Neural progenitor cell (in vitro differentiated cells): ENCODE results near the gene BAIAP3. TPM values are rescaled to one million over a fixed set of nuclear protein-coding genes. Genes with fewer than 3 reads are reported as not detected.

Experiments used
- DNase-seq: peaks from one replicate; pipeline ENCODE4 v3.0.0-alpha.2; 2016; ENCODE audit warnings: low spot score
- H2AFZ ChIP-seq: fragments of 200-600 bp; sonication (generic); replicated peaks from 2 replicates; pipeline ENCODE4 v1.6.1; 2016; ENCODE audit warnings: antibody characterized with exemption
- H3F3A ChIP-seq: fragments of 200-600 bp; sonication (generic); 2 replicates; pipeline ENCODE4 v1.6.1; 2016; ENCODE audit warnings: antibody characterized with exemption, low read depth
- H3K27ac ChIP-seq: fragments of 200-600 bp; sonication (generic); 2 replicates; pipeline ENCODE4 v1.5.1; 2016; ENCODE audit warnings: mild to moderate bottlenecking
- H3K27me3 ChIP-seq: fragments of 200-600 bp; sonication (generic); 2 replicates; pipeline ENCODE4 v1.6.1; 2016; ENCODE audit warnings: mild to moderate bottlenecking, moderate library complexity
- H3K36me3 ChIP-seq: fragments of 200-600 bp; sonication (generic); 2 replicates; pipeline ENCODE4 v1.5.1; 2016
- H3K4me1 ChIP-seq: fragments of 200-600 bp; sonication (generic); 2 replicates; pipeline ENCODE4 v1.6.1; 2016; ENCODE audit warnings: mixed run types
- H3K4me2 ChIP-seq: fragments of 200-600 bp; sonication (generic); 2 replicates; pipeline ENCODE4 v1.6.1; 2016
- H3K4me3 ChIP-seq: fragments of 200-600 bp; sonication (generic); 2 replicates; pipeline ENCODE4 v1.5.1; 2016
- H3K79me2 ChIP-seq: fragments of 200-600 bp; sonication (generic); 2 replicates; pipeline ENCODE4 v1.6.1; 2016; ENCODE audit warnings: low read depth
- H3K9ac ChIP-seq: fragments of 200-600 bp; sonication (generic); 2 replicates; pipeline ENCODE4 v1.6.1; 2016
- H3K9me3 ChIP-seq: fragments of 200-600 bp; sonication (generic); 2 replicates; pipeline ENCODE4 v1.5.1; 2016; ENCODE audit warnings: low read depth
- H4K20me1 ChIP-seq: fragments of 200-600 bp; sonication (generic); 2 replicates; pipeline ENCODE4 v1.6.1; 2016; ENCODE audit warnings: low read depth
- H3K27ac Mint-ChIP-seq: 3 replicates; pipeline ENCODE4 v1.8.0; 2021; ENCODE audit warnings: mixed read lengths
- H3K27me3 Mint-ChIP-seq: 2 replicates; pipeline ENCODE4 v1.8.0; 2022; ENCODE audit warnings: low read depth, mild to moderate bottlenecking, inconsistent platforms, moderate library complexity, mixed read lengths; ENCODE audit not compliant: insufficient read depth
- H3K36me3 Mint-ChIP-seq: 3 replicates; pipeline ENCODE4 v1.8.0; 2021; ENCODE audit warnings: mixed read lengths
- H3K4me1 Mint-ChIP-seq: 3 replicates; pipeline ENCODE4 v1.8.0; 2021; ENCODE audit warnings: mixed read lengths
- H3K4me3 Mint-ChIP-seq: 3 replicates; pipeline ENCODE4 v1.8.0; 2021; ENCODE audit warnings: mild to moderate bottlenecking, moderate library complexity, mixed read lengths
- H3K9me3 Mint-ChIP-seq: 3 replicates; pipeline ENCODE4 v1.8.0; 2020; ENCODE audit warnings: mixed read lengths
- EZH2 ChIP-seq: fragments of 200-600 bp; sonication (generic); IDR thresholded peaks from 2 replicates; pipeline ENCODE4 v1.6.1; 2017; ENCODE audit warnings: antibody characterized with exemption, mild to moderate bottlenecking, moderate library complexity
- EZH2phosphoT487 ChIP-seq: fragments of 200-600 bp; sonication (generic); IDR thresholded peaks from 2 replicates; pipeline ENCODE4 v1.6.1; 2017; ENCODE audit warnings: antibody characterized with exemption
- total RNA-seq: library from RNA; depleted of rRNA; stranded (reverse); fragments of >200 nt; gene quantifications from 2 replicates; pipeline ENCODE4 v1.2.3, GENCODE V29; 2015; ENCODE audit warnings: low replicate concordance
- TF ChIP-seq, protein P1 (sequence below): fragments of 200-600 bp; sonication (generic); IDR thresholded peaks from 2 replicates; pipeline ENCODE4 v1.5.1; 2017; ENCODE audit warnings: antibody characterized with exemption, mild to moderate bottlenecking

The BAIAP3 gene
- total RNA-seq, 1 donor from 2014 or later: 0.34 TPM

- H3K4me3 ChIP-seq: no peak overlapping the region
- H4K20me1 ChIP-seq: peaks cover 72% of the 10 kb centered on the region
- Mint-ChIP-seq H3K4me1 (peaks cover 4% of the 10 kb centered on the region), H3K27me3 (peaks cover 8% of the 10 kb centered on the region), H3K4me3 (no peak overlapping the region), H3K36me3 (peaks cover 27% of the 10 kb centered on the region), H3K27ac (no peak overlapping the region), H3K9me3 (no peaks in the 10 kb centered on the region)
- H3K27ac ChIP-seq: no peak overlapping the region
- peaks cover 30% of the 10 kb centered on the region for H3K79me2 ChIP-seq
- no peaks in the 10 kb centered on the region for H3K27me3 ChIP-seq
- no peaks in the 10 kb centered on the region for H3K9me3 ChIP-seq
- H3K4me1 ChIP-seq: no peaks in the 10 kb centered on the region
- TF ChIP-seq EZH2phosphoT487: no peak
- TF ChIP-seq, protein P1, sequence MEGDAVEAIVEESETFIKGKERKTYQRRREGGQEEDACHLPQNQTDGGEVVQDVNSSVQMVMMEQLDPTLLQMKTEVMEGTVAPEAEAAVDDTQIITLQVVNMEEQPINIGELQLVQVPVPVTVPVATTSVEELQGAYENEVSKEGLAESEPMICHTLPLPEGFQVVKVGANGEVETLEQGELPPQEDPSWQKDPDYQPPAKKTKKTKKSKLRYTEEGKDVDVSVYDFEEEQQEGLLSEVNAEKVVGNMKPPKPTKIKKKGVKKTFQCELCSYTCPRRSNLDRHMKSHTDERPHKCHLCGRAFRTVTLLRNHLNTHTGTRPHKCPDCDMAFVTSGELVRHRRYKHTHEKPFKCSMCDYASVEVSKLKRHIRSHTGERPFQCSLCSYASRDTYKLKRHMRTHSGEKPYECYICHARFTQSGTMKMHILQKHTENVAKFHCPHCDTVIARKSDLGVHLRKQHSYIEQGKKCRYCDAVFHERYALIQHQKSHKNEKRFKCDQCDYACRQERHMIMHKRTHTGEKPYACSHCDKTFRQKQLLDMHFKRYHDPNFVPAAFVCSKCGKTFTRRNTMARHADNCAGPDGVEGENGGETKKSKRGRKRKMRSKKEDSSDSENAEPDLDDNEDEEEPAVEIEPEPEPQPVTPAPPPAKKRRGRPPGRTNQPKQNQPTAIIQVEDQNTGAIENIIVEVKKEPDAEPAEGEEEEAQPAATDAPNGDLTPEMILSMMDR: no peak
- no peak for TF ChIP-seq EZH2
- no peak overlapping the region for H2AFZ ChIP-seq
- H3F3A ChIP-seq: peaks cover 30% of the 10 kb centered on the region
- H3K36me3 ChIP-seq: no peaks in the 10 kb centered on the region
- no peak overlapping the region for H3K4me2 ChIP-seq
- no peak overlapping the region for H3K9ac ChIP-seq
- no peak for DNase-seq
These were observed 11.0 kb upstream of the BAIAP3 start for GRCh38 chr16:1322407-1322806.

DNA sequence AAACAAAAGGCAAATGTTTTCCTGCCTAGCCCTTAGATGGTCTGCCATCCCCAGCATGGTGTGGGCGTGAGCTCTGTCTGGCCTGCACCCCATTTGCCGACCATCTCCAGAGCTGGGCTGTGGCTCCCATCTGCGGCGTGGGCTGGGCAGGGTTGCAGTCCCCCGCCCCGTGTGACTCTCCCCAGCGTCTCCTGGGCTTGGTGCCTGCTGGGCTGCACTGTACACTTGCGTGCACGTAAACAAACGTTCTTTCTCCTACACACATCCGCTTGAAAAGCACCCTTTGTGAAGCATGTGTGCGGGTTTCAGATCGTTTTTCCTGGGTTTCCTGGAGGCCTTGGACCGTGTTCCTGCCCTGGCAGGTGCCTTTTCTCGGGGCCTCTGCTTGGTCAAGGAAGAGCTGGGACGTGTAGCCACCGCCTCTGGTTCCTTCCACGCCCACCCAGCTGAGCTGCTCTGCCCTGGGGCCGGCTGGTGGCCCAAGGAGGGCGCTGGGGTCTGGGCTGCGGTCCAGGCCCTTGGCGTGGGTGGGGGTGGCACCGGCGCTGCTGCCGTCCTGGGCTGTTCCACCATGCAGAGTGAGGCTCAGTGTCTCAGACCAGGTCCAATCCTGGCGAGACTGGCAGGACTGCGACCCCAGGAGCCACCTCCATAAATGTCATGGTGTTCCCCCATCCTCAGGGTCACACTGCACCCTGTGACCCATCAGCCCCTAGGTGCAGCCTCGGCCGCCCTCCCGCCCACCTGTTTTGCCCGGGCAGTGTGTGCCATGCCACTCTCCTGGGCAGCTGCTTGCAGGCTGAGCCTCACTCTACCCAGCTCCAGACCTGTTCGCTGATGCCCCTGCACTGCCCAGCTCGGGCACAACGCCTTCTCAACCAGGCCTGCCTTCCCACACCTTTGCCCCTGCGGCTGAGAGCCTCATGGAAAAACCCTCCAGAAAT lies 9.9 kb upstream of the BAIAP3 start:
- Histone ChIP-seq H3K9me3 (no peaks in the 10 kb centered on the region), H4K20me1 (peaks cover 62% of the 10 kb centered on the region), H3K9ac (no peak overlapping the region), H3K4me3 (no peak overlapping the region), H3K4me2 (no peak overlapping the region), H3K4me1 (no peaks in the 10 kb centered on the region), H2AFZ (no peak overlapping the region), H3K27me3 (no peaks in the 10 kb centered on the region), H3F3A (peaks cover 36% of the 10 kb centered on the region), H3K27ac (no peak overlapping the region), H3K79me2 (peaks cover 18% of the 10 kb centered on the region), H3K36me3 (no peaks in the 10 kb centered on the region)
- Mint-ChIP-seq H3K27me3 (peaks cover 13% of the 10 kb centered on the region), H3K27ac (no peak overlapping the region), H3K4me3 (no peak overlapping the region), H3K36me3 (peaks cover 18% of the 10 kb centered on the region), H3K4me1 (peaks cover 4% of the 10 kb centered on the region), H3K9me3 (no peaks in the 10 kb centered on the region)
- DNase-seq: no peak
- TF ChIP-seq EZH2phosphoT487 (no peak), EZH2 (no peak)
- TF ChIP-seq, protein P1: no peak

GRCh38 chr16:1324286-1324826 lies 9.1 kb upstream of the BAIAP3 start:
- Histone ChIP-seq H3F3A (peaks cover 36% of the 10 kb centered on the region), H2AFZ (no peak overlapping the region), H3K4me3 (no peak overlapping the region), H3K4me1 (no peaks in the 10 kb centered on the region), H4K20me1 (peaks cover 54% of the 10 kb centered on the region), H3K79me2 (peaks cover 10% of the 10 kb centered on the region), H3K27me3 (no peaks in the 10 kb centered on the region), H3K4me2 (no peak overlapping the region), H3K36me3 (no peaks in the 10 kb centered on the region), H3K27ac (no peak overlapping the region), H3K9me3 (no peaks in the 10 kb centered on the region), H3K9ac (no peak overlapping the region)
- no peak for TF ChIP-seq EZH2
- DNase-seq: no peak
- no peak overlapping the region for H3K4me3 Mint-ChIP-seq
- no peaks in the 10 kb centered on the region for H3K9me3 Mint-ChIP-seq
- H3K27me3 Mint-ChIP-seq: peaks cover 13% of the 10 kb centered on the region
- H3K27ac Mint-ChIP-seq: no peak overlapping the region
- peaks cover 4% of the 10 kb centered on the region for H3K4me1 Mint-ChIP-seq
- peaks cover 16% of the 10 kb centered on the region for H3K36me3 Mint-ChIP-seq

GRCh38 chr16:1325261-1325660 lies 8.2 kb upstream of the BAIAP3 start:
- H3K27ac Mint-ChIP-seq: no peak overlapping the region
- no peaks in the 10 kb centered on the region for H3K9me3 Mint-ChIP-seq
- peaks cover 9% of the 10 kb centered on the region for H3K36me3 Mint-ChIP-seq
- Histone ChIP-seq H3K4me2 (no peak overlapping the region), H3K4me3 (no peak overlapping the region), H3K27me3 (peaks cover 4% of the 10 kb centered on the region), H3F3A (peaks cover 36% of the 10 kb centered on the region), H2AFZ (no peak overlapping the region), H3K36me3 (no peaks in the 10 kb centered on the region), H3K27ac (peak overlapping the region; percentile 53), H3K79me2 (peaks cover 1% of the 10 kb centered on the region), H4K20me1 (peaks cover 46% of the 10 kb centered on the region), H3K9ac (no peak overlapping the region), H3K9me3 (no peaks in the 10 kb centered on the region), H3K4me1 (no peaks in the 10 kb centered on the region)
- H3K4me3 Mint-ChIP-seq: no peak overlapping the region
- TF ChIP-seq EZH2phosphoT487 (no peak), EZH2 (no peak)
- TF ChIP-seq, protein P1: no peak
- no peak for DNase-seq
- H3K27me3 Mint-ChIP-seq: peaks cover 13% of the 10 kb centered on the region
- peaks cover 4% of the 10 kb centered on the region for H3K4me1 Mint-ChIP-seq
